CD4-positive, CD25-positive, alpha-beta regulatory T cell (primary cell): Measurements from ENCODE around the gene TIMM23. TPM values are rescaled to one million over a fixed set of nuclear protein-coding genes. Genes with fewer than 3 reads are reported as not detected.
"Not testable (repeated sequence)": the region's sequence is repeated elsewhere in the genome, so short reads cannot be mapped to it uniquely, and the experiment has no call there.

Source experiments
- ATAC-seq, 2 donors: fragments of 150-1000 bp; cut with Tn5 transposase; one replicate each; pipeline ENCODE4 v1.10.0; 2021; ENCODE audit warnings: low read depth in 2 of 2, moderate number of reproducible peaks in 2 of 2, moderate library complexity in 1 of 2
- DNase-seq, 3 donors: peaks; one replicate each; pipeline versions ENCODE4 v3.0.0 to v3.0.0-alpha.2; 2012 to 2022; ENCODE audit warnings: mixed read lengths in 1 of 3
- H3K27ac ChIP-seq: one replicate; pipeline ENCODE4 v1.7.0; 2013; ENCODE audit warnings: mild to moderate bottlenecking, low read length; ENCODE audit not compliant: insufficient read depth, poor library complexity, severe bottlenecking
- H3K27me3 ChIP-seq: one replicate; pipeline ENCODE4 v1.7.0; 2013; ENCODE audit warnings: low read length; ENCODE audit not compliant: control insufficient read depth, insufficient read depth
- H3K36me3 ChIP-seq: one replicate; pipeline ENCODE4 v1.7.0; 2013; ENCODE audit warnings: mild to moderate bottlenecking, low read length, moderate library complexity; ENCODE audit not compliant: control insufficient read depth, insufficient read depth
- H3K4me1 ChIP-seq: 2 replicates; pipeline ENCODE4 v1.7.0; 2013; ENCODE audit warnings: mild to moderate bottlenecking, low read length; ENCODE audit not compliant: insufficient read depth, control insufficient read depth, poor library complexity, severe bottlenecking
- H3K4me3 ChIP-seq: one replicate; pipeline ENCODE4 v1.7.0; 2013; ENCODE audit warnings: low read depth, mild to moderate bottlenecking, low read length, moderate library complexity
- H3K9me3 ChIP-seq, 2 experiments: 1 replicate in 1 of 2; 2 replicates in 1 of 2; pipeline ENCODE4 v1.7.0; 2013; ENCODE audit warnings: low read length in 2 of 2, mild to moderate bottlenecking in 1 of 2, moderate library complexity in 1 of 2; ENCODE audit not compliant: control insufficient read depth in 2 of 2
- H3K27ac Mint-ChIP-seq, 3 donors: one replicate each; pipeline ENCODE4 v1.8.0; 2020 to 2022; ENCODE audit warnings: mild to moderate bottlenecking in 3 of 3, mixed read lengths in 3 of 3, moderate library complexity in 2 of 3
- H3K27me3 Mint-ChIP-seq: one replicate; pipeline ENCODE4 v1.8.0; 2022; ENCODE audit warnings: mild to moderate bottlenecking, mixed read lengths
- H3K36me3 Mint-ChIP-seq: one replicate; pipeline ENCODE4 v1.8.0; 2020; ENCODE audit warnings: mixed read lengths
- H3K4me1 Mint-ChIP-seq, 4 donors: one replicate each; pipeline ENCODE4 v1.8.0; 2020 to 2022; ENCODE audit warnings: mixed read lengths in 4 of 4, mild to moderate bottlenecking in 1 of 4
- H3K4me3 Mint-ChIP-seq, 4 donors: one replicate each; pipeline ENCODE4 v1.8.0; 2020 to 2022; ENCODE audit warnings: mild to moderate bottlenecking in 4 of 4, mixed read lengths in 4 of 4, moderate library complexity in 3 of 4
- H3K9me3 Mint-ChIP-seq, 7 donors: one replicate each; pipeline ENCODE4 v1.8.0; 2020 to 2022; ENCODE audit warnings: mixed read lengths in 7 of 7, mild to moderate bottlenecking in 3 of 7, moderate library complexity in 2 of 7
- polyA plus RNA-seq, 4 donors: library from polyadenylated mRNA; unstranded; fragments of 300-500 nt; fragmentation: Illumina TruSeq; gene quantifications; one replicate each; pipeline ENCODE4 v1.2.3, GENCODE V29; 2021
- total RNA-seq: library from RNA; stranded (reverse); gene quantifications from one replicate; pipeline ENCODE4 v1.2.3, GENCODE V29; 2022

The TIMM23 gene
- total and polyA plus RNA-seq, 5 donors from 2014 or later, result 32.1 to 90.1 (median 74.4) TPM

- H3K4me3 ChIP-seq, H3K4me3 Mint-ChIP-seq, H3K27me3 Mint-ChIP-seq, H3K9me3 ChIP-seq, H3K4me1 ChIP-seq, DNase-seq, H3K27ac ChIP-seq, H3K27me3 ChIP-seq, H3K9me3 Mint-ChIP-seq, ATAC-seq, H3K4me1 Mint-ChIP-seq: not testable (repeated sequence)
- H3K36me3 ChIP-seq, result peaks cover 60% of the 10 kb centered on the region
- Mint-ChIP-seq H3K36me3 (peaks cover 48% of the 10 kb centered on the region), H3K27ac (peak overlapping the region in 1 of 3 donors; percentile 16)
These were observed 27.7 kb downstream of the TIMM23 start for GRCh38 chr10:45999955-46000354.

DNA sequence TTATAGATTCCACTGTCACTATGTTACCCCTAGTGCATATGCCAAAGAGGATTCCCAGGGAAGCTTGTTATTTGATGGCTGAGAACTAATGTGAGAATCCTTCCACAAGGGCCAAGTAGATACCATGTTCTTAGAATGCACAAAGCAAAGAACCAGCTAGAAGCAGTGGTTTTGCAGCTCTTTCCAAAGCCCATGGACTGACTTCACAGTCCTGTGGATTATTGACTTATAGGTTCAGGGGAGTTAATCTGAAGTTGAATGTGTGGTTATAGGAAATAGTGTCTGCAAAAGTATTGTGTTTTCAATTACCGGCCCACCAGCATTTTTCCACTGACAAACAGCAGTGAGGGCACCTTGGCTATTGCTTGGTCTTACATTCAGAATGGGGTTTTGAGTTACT, 28.2 kb downstream of the TIMM23 start:
- Mint-ChIP-seq H3K27me3 (no peaks in the 10 kb centered on the region), H3K27ac (no peak overlapping the region), H3K36me3 (peaks cover 48% of the 10 kb centered on the region), H3K4me1 (peaks cover 0 to 7% (median 3%) of the 10 kb centered on the region in 4 donors), H3K9me3 (peaks cover 0 to 3% (median 0%) of the 10 kb centered on the region in 7 donors), H3K4me3 (no peak overlapping the region)
- no peaks in the 10 kb centered on the region for H3K4me1 ChIP-seq
- DNase-seq (no peak), ATAC-seq (no peak)
- H3K9me3 ChIP-seq, result no peaks in the 10 kb centered on the region
- no peak overlapping the region for H3K27ac ChIP-seq
- H3K27me3 ChIP-seq, result no peaks in the 10 kb centered on the region
- H3K4me3 ChIP-seq, result no peak overlapping the region
- H3K36me3 ChIP-seq, result peaks cover 66% of the 10 kb centered on the region

DNA sequence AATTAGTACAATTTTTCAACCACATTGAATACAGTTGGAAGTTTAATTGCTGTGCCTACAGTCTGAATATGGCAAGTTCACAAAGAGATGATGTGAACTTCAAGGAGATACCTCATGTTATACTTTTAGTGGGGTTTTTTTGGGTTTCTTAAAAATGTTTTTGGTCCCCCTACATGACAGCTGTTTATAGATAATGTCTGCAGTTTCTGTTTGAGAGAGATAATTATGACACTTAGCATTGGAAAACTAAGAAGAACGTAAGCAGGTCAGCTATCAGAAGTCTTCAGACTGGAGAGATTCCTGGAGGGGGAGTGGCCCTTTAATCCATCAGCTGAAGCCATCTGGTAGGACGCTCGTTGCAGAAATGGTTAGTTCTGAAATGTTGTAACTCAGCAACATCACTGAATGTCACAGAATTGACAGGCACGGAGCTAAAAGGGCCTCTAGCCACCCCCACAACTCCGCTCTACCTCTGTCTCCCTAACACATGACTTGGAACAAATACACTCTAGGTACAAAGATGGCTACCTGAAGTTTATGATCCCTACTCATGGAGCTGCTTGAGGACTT, 29.0 kb downstream of the TIMM23 start:
- no peaks in the 10 kb centered on the region for H3K27me3 Mint-ChIP-seq
- Histone ChIP-seq H3K4me3 (no peak overlapping the region), H3K4me1 (no peaks in the 10 kb centered on the region), H3K27me3 (no peaks in the 10 kb centered on the region), H3K9me3 (no peaks in the 10 kb centered on the region), H3K27ac (no peak overlapping the region), H3K36me3 (peaks cover 73% of the 10 kb centered on the region)
- H3K4me3 Mint-ChIP-seq, result no peak overlapping the region
- DNase-seq (no peak), ATAC-seq (no peak)
- H3K27ac Mint-ChIP-seq, result peak overlapping the region in 1 of 3 donors; percentile 14
- peaks cover 0 to 3% (median 0%) of the 10 kb centered on the region in 7 donors for H3K9me3 Mint-ChIP-seq
- H3K4me1 Mint-ChIP-seq, result peaks cover 0 to 7% (median 3%) of the 10 kb centered on the region in 4 donors
- H3K36me3 Mint-ChIP-seq, result peaks cover 50% of the 10 kb centered on the region

DNA sequence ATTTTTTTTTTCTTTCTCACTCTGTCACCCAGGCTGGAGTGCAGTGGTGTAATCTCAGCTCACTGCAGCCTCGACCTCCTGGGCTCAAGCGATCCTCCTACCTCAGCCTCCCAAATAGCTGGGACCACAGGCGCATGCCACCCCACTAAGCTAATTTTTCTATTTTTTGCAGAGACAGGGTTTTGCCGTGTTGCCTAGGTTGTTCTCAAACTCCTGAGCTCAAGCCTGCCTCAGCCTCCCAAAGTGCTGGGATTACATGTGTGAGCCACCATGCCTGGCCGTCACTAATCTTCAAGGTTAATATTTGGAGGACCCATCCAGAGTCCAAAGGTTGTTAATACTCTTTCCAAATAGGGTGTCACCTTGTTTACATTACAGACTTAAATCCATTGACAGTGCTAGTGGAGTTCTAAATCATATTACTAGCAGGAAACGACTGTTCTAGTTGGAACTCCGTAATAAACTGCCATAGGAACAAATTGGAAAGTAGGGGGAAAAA, 29.9 kb downstream of the TIMM23 start:
- not testable (repeated sequence) for H3K4me1 ChIP-seq, H3K27ac ChIP-seq, H3K4me3 ChIP-seq, H3K27ac Mint-ChIP-seq, H3K27me3 ChIP-seq, ATAC-seq, H3K4me1 Mint-ChIP-seq, H3K4me3 Mint-ChIP-seq, H3K9me3 Mint-ChIP-seq, DNase-seq, H3K27me3 Mint-ChIP-seq, H3K9me3 ChIP-seq
- peaks cover 55% of the 10 kb centered on the region for H3K36me3 Mint-ChIP-seq
- H3K36me3 ChIP-seq, result peaks cover 82% of the 10 kb centered on the region

DNA sequence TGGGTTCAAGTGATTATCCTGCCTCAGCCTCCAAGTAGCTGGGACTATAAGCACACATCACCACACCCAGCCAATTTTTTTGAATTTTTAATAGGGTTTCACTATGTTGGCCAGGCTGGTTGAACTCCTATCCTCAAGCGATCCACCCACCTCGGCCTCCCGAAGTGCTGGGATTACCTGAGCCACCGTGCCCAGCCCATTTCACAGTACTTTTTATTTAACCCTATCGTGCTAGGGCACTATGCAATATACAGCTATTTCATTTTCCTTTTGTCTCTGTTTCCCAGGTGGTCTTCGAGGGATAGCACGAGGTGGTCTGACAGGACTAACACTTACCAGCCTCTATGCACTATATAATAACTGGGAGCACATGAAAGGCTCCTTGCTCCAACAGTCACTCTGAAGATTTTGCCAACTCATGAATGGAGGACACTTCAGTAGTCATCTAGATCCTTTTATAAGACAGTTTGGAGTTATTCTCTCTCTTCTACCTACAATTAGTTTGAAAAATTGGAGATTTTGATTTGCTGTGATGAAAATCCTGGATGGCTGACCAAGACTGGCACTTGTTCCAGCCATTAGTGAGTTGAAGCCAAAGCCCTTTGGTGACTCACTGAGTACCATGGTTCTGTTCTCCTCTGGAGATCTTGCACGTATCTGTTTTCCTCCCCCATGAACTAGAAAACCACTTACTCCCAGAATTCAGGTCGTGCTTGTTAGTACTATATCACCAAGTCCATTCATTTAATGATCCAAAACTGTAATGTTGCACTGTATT, 30.8 kb downstream of the TIMM23 start:
- H3K9me3 ChIP-seq, result no peaks in the 10 kb centered on the region
- no peak for DNase-seq
- H3K36me3 Mint-ChIP-seq, result peaks cover 50% of the 10 kb centered on the region
- H3K4me1 ChIP-seq, result no peaks in the 10 kb centered on the region
- H3K27ac ChIP-seq, result no peak overlapping the region
- no peak overlapping the region for H3K4me3 Mint-ChIP-seq
- H3K4me1 Mint-ChIP-seq, result peaks cover 0 to 3% (median 2%) of the 10 kb centered on the region in 4 donors
- no peaks in the 10 kb centered on the region for H3K27me3 Mint-ChIP-seq
- H3K36me3 ChIP-seq, result peaks cover 83% of the 10 kb centered on the region
- no peaks in the 10 kb centered on the region for H3K27me3 ChIP-seq
- peak overlapping the region in 1 of 3 donors; percentile 53 for H3K27ac Mint-ChIP-seq
- H3K9me3 Mint-ChIP-seq, result peaks cover 0 to 3% (median 0%) of the 10 kb centered on the region in 7 donors
- no peak for ATAC-seq
- no peak overlapping the region for H3K4me3 ChIP-seq

DNA sequence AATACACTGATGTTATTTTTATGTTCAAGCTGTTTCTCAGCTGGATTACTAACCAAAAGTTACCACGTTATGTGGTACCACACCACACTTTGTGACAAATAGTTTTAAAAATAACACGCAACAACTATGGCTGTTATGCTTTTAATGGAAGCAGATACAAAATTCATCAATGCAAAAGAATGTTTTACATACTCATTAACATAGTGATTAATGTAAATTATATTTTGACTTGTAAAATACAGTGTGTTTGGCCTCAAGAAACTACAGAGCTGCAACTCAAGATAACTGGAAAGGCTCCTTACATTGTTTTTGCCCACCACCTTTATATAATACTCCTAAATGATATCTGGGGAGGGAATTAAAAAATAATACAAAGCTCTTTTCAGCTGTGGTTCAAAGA, 32.7 kb downstream of the TIMM23 start:
- no peaks in the 10 kb centered on the region for H3K9me3 ChIP-seq
- H3K4me3 ChIP-seq, result no peak overlapping the region
- no peak for ATAC-seq
- H3K36me3 ChIP-seq, result peaks cover 92% of the 10 kb centered on the region
- H3K27me3 Mint-ChIP-seq, result no peaks in the 10 kb centered on the region
- peaks cover 40% of the 10 kb centered on the region for H3K36me3 Mint-ChIP-seq
- H3K27ac ChIP-seq, result no peak overlapping the region
- no peaks in the 10 kb centered on the region for H3K4me1 ChIP-seq
- peaks cover 0 to 1% (median 0%) of the 10 kb centered on the region in 7 donors for H3K9me3 Mint-ChIP-seq
- H3K27me3 ChIP-seq, result no peaks in the 10 kb centered on the region
- H3K4me1 Mint-ChIP-seq, result peaks cover 0 to 4% (median 0%) of the 10 kb centered on the region in 4 donors
- no peak overlapping the region for H3K27ac Mint-ChIP-seq
- H3K4me3 Mint-ChIP-seq, result no peak overlapping the region
- DNase-seq, result no peak

DNA sequence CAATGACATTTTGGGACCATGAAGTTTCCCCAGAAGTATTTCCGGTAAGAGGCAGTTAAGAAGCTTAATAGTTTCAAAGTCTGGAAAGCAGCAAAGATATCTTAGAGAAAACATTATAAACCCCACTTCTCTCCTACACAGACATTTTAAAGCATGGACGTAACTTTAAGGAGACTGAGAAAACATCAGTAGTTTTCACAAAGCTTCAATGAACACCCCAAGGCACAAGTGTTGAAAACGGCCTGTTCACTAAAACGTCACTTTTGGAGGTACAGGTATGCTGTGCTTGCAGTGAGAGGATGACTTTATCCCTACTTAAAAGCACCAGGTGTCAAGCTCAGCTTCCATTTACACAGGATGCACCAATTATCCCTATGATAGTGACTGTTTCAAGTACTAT, 33.1 kb downstream of the TIMM23 start:
- ATAC-seq (no peak), DNase-seq (no peak)
- Histone ChIP-seq H3K27me3 (no peaks in the 10 kb centered on the region), H3K36me3 (peaks cover 96% of the 10 kb centered on the region), H3K4me3 (no peak overlapping the region), H3K27ac (no peak overlapping the region), H3K4me1 (no peaks in the 10 kb centered on the region), H3K9me3 (no peaks in the 10 kb centered on the region)
- Mint-ChIP-seq H3K4me1 (peaks cover 0 to 4% (median under 1%) of the 10 kb centered on the region in 4 donors), H3K4me3 (no peak overlapping the region), H3K27ac (no peak overlapping the region), H3K27me3 (no peaks in the 10 kb centered on the region), H3K36me3 (peaks cover 37% of the 10 kb centered on the region), H3K9me3 (no peaks in the 10 kb centered on the region)
